ENCODE measurements around the gene CHMP6. TPM values are rescaled to one million over a fixed set of nuclear protein-coding genes. Genes with fewer than 3 reads are reported as not detected.
"Not testable (repeated sequence)": the region's sequence is repeated elsewhere in the genome, so short reads cannot be mapped to it uniquely, and the experiment has no call there.

The CHMP6 gene
- total and polyA plus RNA-seq, 9 of the 15 experiments (the other 6 are each of a cell fraction or from before 2014, with no cell fraction given), result 0.25 to 30.4 (median 13.4) TPM

DNA sequence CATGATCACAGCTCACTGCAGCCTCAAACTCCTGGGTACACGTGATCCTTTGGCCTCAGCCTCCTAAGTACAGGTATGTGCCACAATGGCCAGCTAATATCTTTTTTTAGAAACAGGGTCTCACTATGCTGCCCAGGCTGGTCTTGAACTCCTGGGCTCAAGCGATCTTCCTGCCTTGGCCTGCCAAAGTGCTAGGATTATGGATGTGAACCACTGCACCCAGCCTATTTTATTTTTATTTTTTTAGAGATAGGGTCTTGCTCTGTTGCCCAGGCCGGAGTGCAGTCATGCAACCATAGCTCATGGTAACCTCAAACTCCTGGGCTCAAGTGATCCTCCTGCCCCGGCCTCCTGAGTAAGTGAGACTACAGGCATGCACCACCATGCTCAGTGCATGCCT, 25.7 kb downstream of the CHMP6 start:
- Histone ChIP-seq H3K79me2 (ENCODE audit: control insufficient read depth, insufficient read depth, low read length) (peaks cover 21% of the 10 kb centered on the region; the same call in 2 of the 3 replicates), H3K9ac (ENCODE audit: insufficient read depth in 1 of 2, low read depth in 2 of 2, low read length in 2 of 2) (peak overlapping the region; percentile 47 to 72; a peak in 3 of 4 replicates), H3K4me1 (replicated peaks in 1 of 2; ENCODE audit: control insufficient read depth in 2 of 2, insufficient read depth in 2 of 2, low read length in 2 of 2) (peaks cover 38 to 49% of the 10 kb centered on the region in 2 experiments), H3K27ac (ENCODE audit: extremely low read depth, low read depth, low read length) (peak overlapping the region; percentile 92), H3K4me2 (ENCODE audit: insufficient read depth, low read length) (peak overlapping the region; percentile 97; the same call in 1 of the 2 replicates)
- DNase-seq (ENCODE audit: extremely low read depth in 1 of 4, low spot score in 3 of 4); H2AFZ ChIP-seq (ENCODE audit: low read depth, low read length); FAIRE-seq; H4K20me1 ChIP-seq (replicated peaks; ENCODE audit: control insufficient read depth, insufficient read depth, low read length); H3K36me3 ChIP-seq (ENCODE audit: control insufficient read depth, insufficient read depth, low read length); ATAC-seq; H3K9me1 ChIP-seq (ENCODE audit: control insufficient read depth, insufficient read depth, low read length); H3K4me3 ChIP-seq; in situ Hi-C loops (cut with MboI); CTCF ChIA-PET (ENCODE audit: low intra/inter-chr PET ratio); BruUV-seq (replicated peaks); H3K9me3 ChIP-seq (replicated peaks; ENCODE audit: control insufficient read depth, insufficient read depth, low read depth, low read length); H3K27me3 ChIP-seq (ENCODE audit: control insufficient read depth in 2 of 2, insufficient read depth in 2 of 2, low read length in 2 of 2): not testable (repeated sequence)
- peak; percentile 91 for TF ChIP-seq BCOR (IDR thresholded peaks at IDR 0.05)
- peak; percentile 3 for TF ChIP-seq RBM25 (IDR thresholded peaks at IDR 0.05; ENCODE audit: low read depth, low read length, severe bottlenecking)
- TF ChIP-seq ZNF583 (CRISPR knock-in tag; IDR thresholded peaks at IDR 0.05), result 0 out of 2 replicates have a peak, but pooled peaks have one; percentile 2
- 0 out of 2 replicates have a peak, but pooled peaks have one; percentile 7 for TF ChIP-seq ZNF384 (IDR thresholded peaks at IDR 0.05; ENCODE audit: low read depth, low read length)
- TF ChIP-seq ZNF121 (CRISPR knock-in tag; conservative IDR thresholded peaks at IDR 0.05), result peak; percentile 96
- peak in 1 of 2 experiments; percentile 39; a peak in 2 of 4 replicates for TF ChIP-seq KDM1A (IDR thresholded peaks at IDR 0.05)
- TF ChIP-seq, protein P1, sequence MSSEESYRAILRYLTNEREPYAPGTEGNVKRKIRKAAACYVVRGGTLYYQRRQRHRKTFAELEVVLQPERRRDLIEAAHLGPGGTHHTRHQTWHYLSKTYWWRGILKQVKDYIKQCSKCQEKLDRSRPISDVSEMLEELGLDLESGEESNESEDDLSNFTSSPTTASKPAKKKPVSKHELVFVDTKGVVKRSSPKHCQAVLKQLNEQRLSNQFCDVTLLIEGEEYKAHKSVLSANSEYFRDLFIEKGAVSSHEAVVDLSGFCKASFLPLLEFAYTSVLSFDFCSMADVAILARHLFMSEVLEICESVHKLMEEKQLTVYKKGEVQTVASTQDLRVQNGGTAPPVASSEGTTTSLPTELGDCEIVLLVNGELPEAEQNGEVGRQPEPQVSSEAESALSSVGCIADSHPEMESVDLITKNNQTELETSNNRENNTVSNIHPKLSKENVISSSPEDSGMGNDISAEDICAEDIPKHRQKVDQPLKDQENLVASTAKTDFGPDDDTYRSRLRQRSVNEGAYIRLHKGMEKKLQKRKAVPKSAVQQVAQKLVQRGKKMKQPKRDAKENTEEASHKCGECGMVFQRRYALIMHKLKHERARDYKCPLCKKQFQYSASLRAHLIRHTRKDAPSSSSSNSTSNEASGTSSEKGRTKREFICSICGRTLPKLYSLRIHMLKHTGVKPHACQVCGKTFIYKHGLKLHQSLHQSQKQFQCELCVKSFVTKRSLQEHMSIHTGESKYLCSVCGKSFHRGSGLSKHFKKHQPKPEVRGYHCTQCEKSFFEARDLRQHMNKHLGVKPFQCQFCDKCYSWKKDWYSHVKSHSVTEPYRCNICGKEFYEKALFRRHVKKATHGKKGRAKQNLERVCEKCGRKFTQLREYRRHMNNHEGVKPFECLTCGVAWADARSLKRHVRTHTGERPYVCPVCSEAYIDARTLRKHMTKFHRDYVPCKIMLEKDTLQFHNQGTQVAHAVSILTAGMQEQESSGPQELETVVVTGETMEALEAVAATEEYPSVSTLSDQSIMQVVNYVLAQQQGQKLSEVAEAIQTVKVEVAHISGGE (CRISPR knock-in tag; IDR thresholded peaks at IDR 0.05), result peak in 1 of 3 experiments; percentile 12; a peak in 2 of 6 replicates
- TF ChIP-seq ZNF175 (CRISPR knock-in tag; IDR thresholded peaks at IDR 0.05; ENCODE audit: low read depth), result 0 out of 2 replicates have a peak, but pooled peaks have one; percentile 30
- POLR2A ChIA-PET, result interaction anchor here (0.6 to 1.8 kb wide), 6 partner anchors 10 to 186 kb away, joined by 3 to 4 read pairs (median 3); partner anchors contain the start of gene BAIAP2
- 85% methylated on average over 4 of the region's 4 CpGs for WGBS (ENCODE audit: insufficient coverage, low coverage, missing lambda C conversion rate)
- intact Hi-C loops (cut with micrococcal nuclease), result loop anchor here (5.0 to 10.0 kb wide), 2 partner anchors 80 to 217 kb away; partner anchors contain the start of genes NDUFAF8 and TEPSIN
